K562 (cell line): ENCODE data around the gene TRAF5. TPM values are rescaled to one million over a fixed set of nuclear protein-coding genes. Genes with fewer than 3 reads are reported as not detected.

Experiments
- ARID3B ChIP-seq: fragments of 250-450 bp; sonication (Bioruptor Pico); IDR thresholded peaks from 2 replicates; pipeline ENCODE4 v1.4.0; 2020; ENCODE audit warnings: borderline replicate concordance
- BDP1 ChIP-seq: IDR thresholded peaks from 3 replicates; pipeline ENCODE4 v1.6.1; 2011; ENCODE audit not compliant: insufficient read length, insufficient read depth
- BHLHE40 ChIP-seq: IDR thresholded peaks from 2 replicates; pipeline ENCODE4 v1.6.1; 2011; ENCODE audit warnings: low read length, improper control_type of control experiment
- HMBOX1 ChIP-seq: sonication (generic); IDR thresholded peaks from 2 replicates; pipeline ENCODE4 v1.6.1; 2016
- MYBL2 ChIP-seq, 2 experiments: fragments of 450-650 bp in 1 of 2; sonication (generic) in 1 of 2; formaldehyde crosslinking in 1 of 2; IDR thresholded peaks; 2 replicates each; pipeline versions ENCODE4 v1.6.1 to v1.8.1; 2017 to 2022; ENCODE audit warnings: borderline replicate concordance in 1 of 2, inconsistent platforms in 1 of 2, low read depth in 1 of 2, mild to moderate bottlenecking in 1 of 2, missing genetic modification reagents in 1 of 2, moderate library complexity in 1 of 2
- NCOA4 ChIP-seq: fragments of 450-650 bp; IDR thresholded peaks from 2 replicates; pipeline ENCODE4 v1.6.1; 2018; ENCODE audit warnings: mild to moderate bottlenecking; ENCODE audit not compliant: partially characterized antibody
- RAD21 ChIP-seq, 2 experiments: fragments of 250-450 bp in 1 of 2; fragments of 450-650 bp in 1 of 2; sonication (Bioruptor Pico) in 1 of 2; formaldehyde crosslinking in 1 of 2; IDR thresholded peaks in 1 of 2; conservative IDR thresholded peaks in 1 of 2; 2 replicates each; pipeline versions ENCODE4 v1.4.0 to v1.8.0; 2020 to 2022; ENCODE audit warnings: mild to moderate bottlenecking in 2 of 2, moderate library complexity in 1 of 2
- TCF15 ChIP-seq: fragments of 250-450 bp; sonication (Bioruptor Pico); IDR thresholded peaks from 2 replicates; pipeline ENCODE4 v1.8.0; 2022; ENCODE audit warnings: moderate library complexity, mild to moderate bottlenecking, inconsistent platforms
- VEZF1 ChIP-seq: fragments of 200-800 bp; sonication (Bioruptor generic); IDR thresholded peaks from 2 replicates; pipeline ENCODE4 v1.6.1; 2017; ENCODE audit warnings: missing genetic modification characterization, missing compliant biosample characterization
- ZBTB11 ChIP-seq, 3 experiments: fragments of 200-800 bp in 1 of 3; fragments of 250-450 bp in 1 of 3; fragments of 450-650 bp in 1 of 3; sonication (Bioruptor Pico) in 1 of 3; sonication (Bioruptor generic) in 1 of 3; formaldehyde crosslinking in 1 of 3; IDR thresholded peaks; 2 replicates each; pipeline versions ENCODE4 v1.6.1 to v1.8.0; 2016 to 2022; ENCODE audit warnings: mild to moderate bottlenecking in 2 of 3, missing genetic modification characterization in 2 of 3, missing compliant biosample characterization in 1 of 3, moderate library complexity in 1 of 3
- ZNF384 ChIP-seq: IDR thresholded peaks from 2 replicates; pipeline ENCODE4 v1.6.1; 2012; ENCODE audit warnings: low read depth, low read length, improper control_type of control experiment
- ZNF584 ChIP-seq: fragments of 200-800 bp; sonication (Bioruptor generic); IDR thresholded peaks from 2 replicates; pipeline ENCODE4 v1.6.1; 2016; ENCODE audit warnings: low read depth, mild to moderate bottlenecking, missing genetic modification characterization, missing compliant biosample characterization
- polyA plus RNA-seq, 8 experiments: library from polyadenylated mRNA; depleted of rRNA in 4 of 8; stranded (reverse) in 5 of 8; unstranded in 3 of 8; fragments of >200 nt; fragmentation: Nextera tagmentation in 2 of 8; fragmentation: Illumina TruSeq in 1 of 8; extraction: Ambion mirVana in 2 of 8; extraction: Trizol in 1 of 8; gene quantifications; 2 replicates each; pipeline versions ENCODE4 v1.2.1 to v1.2.3, GENCODE V29; 2011 to 2014; ENCODE audit warnings: inconsistent platforms in 1 of 8, missing spikeins in 1 of 8
- total RNA-seq, 7 experiments: library from RNA; depleted of rRNA in 6 of 7; stranded (reverse); fragments of >200 nt in 6 of 7; fragmentation: Illumina TruSeq in 2 of 7; extraction: Trizol in 2 of 7; gene quantifications; 2 replicates each; pipeline versions ENCODE4 v1.2.1 to v1.2.3, GENCODE V29; 2011 to 2021; ENCODE audit warnings: low replicate concordance in 1 of 7

TRAF5 gene
- total and polyA plus RNA-seq, 9 of the 15 experiments (the other 6 are each of a cell fraction or from before 2014, with no cell fraction given): 2.0 to 9.3 (median 5.3) TPM

- TF ChIP-seq ZNF384: 0 out of 2 replicates have a peak, but pooled peaks have one; percentile 41
- TF ChIP-seq BDP1: no peak
- TF ChIP-seq BHLHE40: no peak
- TF ChIP-seq RAD21 (CRISPR knock-in tag; conservative IDR thresholded peaks at IDR 0.05 in 1 of 2, IDR thresholded peaks at IDR 0.05 in 1 of 2): peak; percentile 92 to 95
- TF ChIP-seq ZNF584 (CRISPR knock-in tag): no peak
- no peak for TF ChIP-seq VEZF1 (CRISPR knock-in tag)
- peak; percentile 41; the same call in 1 of the 2 replicates for TF ChIP-seq HMBOX1
- TF ChIP-seq ARID3B (CRISPR knock-in tag): no peak
- TF ChIP-seq ZBTB11 (CRISPR knock-in tag; IDR thresholded peaks at IDR 0.05): no peak
- peak; percentile 72; the same call in 1 of the 2 replicates for TF ChIP-seq TCF15
- TF ChIP-seq MYBL2 (IDR thresholded peaks at IDR 0.05; ENCODE audit: low read depth): no peak
- TF ChIP-seq MYBL2 (CRISPR knock-in tag; IDR thresholded peaks at IDR 0.05; ENCODE audit: borderline replicate concordance): no peak
- TF ChIP-seq NCOA4: no peak
Measured at GRCh38 chr1:211323156-211324063, 3.2 kb upstream of the TRAF5 start (continued).
